GM23338 (cell line): Measurements from ENCODE around the gene ZNF536. TPM values are rescaled to one million over a fixed set of nuclear protein-coding genes. Genes with fewer than 3 reads are reported as not detected.

ENCODE experiments used
- ATAC-seq: fragments of 200-7000 bp; cut with Tn5 transposase; 3 replicates; pipeline ENCODE4 v1.9.1; 2020
- DNase-seq: peaks from one replicate; pipeline ENCODE4 v3.0.0-alpha.2; 2015; ENCODE audit warnings: low spot score
- H2AFZ ChIP-seq: fragments of 200-600 bp; sonication (generic); 2 replicates; pipeline ENCODE4 v1.8.0; 2016; ENCODE audit warnings: antibody characterized with exemption, mild to moderate bottlenecking, moderate library complexity
- H3F3A ChIP-seq: fragments of 200-600 bp; sonication (generic); replicated peaks from 2 replicates; pipeline ENCODE4 v1.8.0; 2017; ENCODE audit warnings: antibody characterized with exemption, mixed run types, low read depth
- H3K27ac ChIP-seq: fragments of 200-600 bp; sonication (generic); 2 replicates; pipeline ENCODE4 v1.6.1; 2016; ENCODE audit warnings: low read depth
- H3K27me3 ChIP-seq: fragments of 200-600 bp; sonication (generic); 2 replicates; pipeline ENCODE4 v1.8.0; 2016; ENCODE audit warnings: mild to moderate bottlenecking, mixed run types, moderate library complexity; ENCODE audit not compliant: insufficient read depth
- H3K36me3 ChIP-seq: fragments of 200-600 bp; sonication (generic); 2 replicates; pipeline ENCODE4 v1.8.0; 2016; ENCODE audit warnings: mild to moderate bottlenecking; ENCODE audit not compliant: insufficient read depth
- H3K4me1 ChIP-seq: fragments of 200-600 bp; sonication (generic); 2 replicates; pipeline ENCODE4 v1.8.0; 2016; ENCODE audit warnings: mild to moderate bottlenecking, moderate library complexity; ENCODE audit not compliant: insufficient read depth
- H3K4me2 ChIP-seq: fragments of 200-600 bp; sonication (generic); 2 replicates; pipeline ENCODE4 v1.7.1; 2017; ENCODE audit warnings: mixed run types
- H3K4me3 ChIP-seq: fragments of 200-600 bp; sonication (generic); 2 replicates; pipeline ENCODE4 v1.6.1; 2016; ENCODE audit warnings: mixed run types
- H3K79me2 ChIP-seq: fragments of 200-600 bp; sonication (generic); replicated peaks from 2 replicates; pipeline ENCODE4 v1.8.0; 2017; ENCODE audit warnings: mild to moderate bottlenecking; ENCODE audit not compliant: insufficient read depth
- H3K9me2 ChIP-seq: fragments of 200-600 bp; sonication (generic); 2 replicates; pipeline ENCODE4 v1.8.0; 2017; ENCODE audit not compliant: insufficient read depth
- H4K20me1 ChIP-seq: fragments of 200-600 bp; sonication (generic); replicated peaks from 2 replicates; pipeline ENCODE4 v1.8.0; 2017; ENCODE audit warnings: mild to moderate bottlenecking; ENCODE audit not compliant: insufficient read depth
- H3K27ac Mint-ChIP-seq: 2 replicates; pipeline ENCODE4 v1.8.0; 2020; ENCODE audit warnings: inconsistent platforms, mild to moderate bottlenecking, moderate library complexity, mixed read lengths
- H3K27me3 Mint-ChIP-seq: 3 replicates; pipeline ENCODE4 v1.8.0; 2022; ENCODE audit warnings: low read depth, mild to moderate bottlenecking, moderate library complexity, mixed read lengths, inconsistent platforms; ENCODE audit not compliant: insufficient read depth, poor library complexity
- H3K36me3 Mint-ChIP-seq: 3 replicates; pipeline ENCODE4 v1.8.0; 2021; ENCODE audit warnings: low read depth, mild to moderate bottlenecking, inconsistent platforms, moderate library complexity, mixed read lengths
- H3K4me1 Mint-ChIP-seq: 3 replicates; pipeline ENCODE4 v1.8.0; 2020; ENCODE audit warnings: mild to moderate bottlenecking, inconsistent platforms, mixed read lengths
- H3K4me3 Mint-ChIP-seq: 3 replicates; pipeline ENCODE4 v1.8.0; 2021; ENCODE audit warnings: moderate library complexity, mild to moderate bottlenecking, inconsistent platforms, mixed read lengths
- H3K9me3 Mint-ChIP-seq: 3 replicates; pipeline ENCODE4 v1.8.0; 2020; ENCODE audit warnings: moderate library complexity, mild to moderate bottlenecking, inconsistent platforms, mixed read lengths
- CREB1 ChIP-seq: fragments of 250-450 bp; sonication (Bioruptor Pico); IDR thresholded peaks from 2 replicates; pipeline ENCODE4 v1.5.0; 2020; ENCODE audit warnings: low read depth, mild to moderate bottlenecking, moderate library complexity
- CTCF ChIP-seq, 2 experiments: fragments of 200-600 bp in 1 of 2; sonication (generic) in 1 of 2; conservative IDR thresholded peaks; 2 replicates each; pipeline versions ENCODE4 v1.5.1 to v1.6.1; 2016 to 2017; ENCODE audit warnings: antibody characterized with exemption in 2 of 2, low read depth in 2 of 2, mild to moderate bottlenecking in 2 of 2, moderate library complexity in 1 of 2
- ETS1 ChIP-seq: IDR thresholded peaks from 2 replicates; pipeline ENCODE4 v1.6.1; 2016; ENCODE audit warnings: antibody characterized with exemption
- EZH2 ChIP-seq: fragments of 200-600 bp; sonication (generic); IDR thresholded peaks from one replicate; pipeline ENCODE4 v1.8.0; 2017; ENCODE audit warnings: antibody characterized with exemption, mild to moderate bottlenecking, low read depth; ENCODE audit not compliant: unreplicated experiment
- EZH2phosphoT487 ChIP-seq: fragments of 200-600 bp; sonication (generic); IDR thresholded peaks from one replicate; pipeline ENCODE4 v1.8.1; 2018; ENCODE audit warnings: antibody characterized with exemption; ENCODE audit not compliant: unreplicated experiment
- JUNB ChIP-seq: IDR thresholded peaks from one replicate; pipeline ENCODE4 v1.6.1; 2016; ENCODE audit warnings: antibody characterized with exemption; ENCODE audit not compliant: unreplicated experiment
- NANOG ChIP-seq: IDR thresholded peaks from 2 replicates; pipeline ENCODE4 v1.6.1; 2016; ENCODE audit warnings: antibody characterized with exemption, borderline replicate concordance
- POLR2AphosphoS5 ChIP-seq: IDR thresholded peaks from 2 replicates; pipeline ENCODE4 v1.6.1; 2016; ENCODE audit warnings: antibody characterized with exemption, low read depth
- STAT1 ChIP-seq: IDR thresholded peaks from one replicate; pipeline ENCODE4 v1.6.1; 2016; ENCODE audit warnings: antibody characterized with exemption; ENCODE audit not compliant: unreplicated experiment
- ZNF114 ChIP-seq: fragments of 250-450 bp; sonication (Bioruptor Pico); IDR thresholded peaks from 2 replicates; pipeline ENCODE4 v1.5.0; 2020; ENCODE audit warnings: mild to moderate bottlenecking, moderate library complexity
- ZNF331 ChIP-seq: fragments of 250-450 bp; sonication (Bioruptor Pico); IDR thresholded peaks from 2 replicates; pipeline ENCODE4 v1.5.0; 2020; ENCODE audit warnings: low read depth, mild to moderate bottlenecking, moderate library complexity
- polyA plus RNA-seq: library from polyadenylated mRNA; unstranded; fragments of >200 nt; fragmentation: Nextera tagmentation; extraction: Ambion mirVana; gene quantifications from 2 replicates; pipeline ENCODE4 v1.2.1, GENCODE V29; 2016
- total RNA-seq: library from RNA; depleted of rRNA; stranded (reverse); fragments of >200 nt; shearing (Covaris generic); gene quantifications from 2 replicates; pipeline ENCODE4 v1.2.3, GENCODE V29; 2014
- TF ChIP-seq, protein P1 (sequence below): fragments of 250-450 bp; sonication (Bioruptor Pico); IDR thresholded peaks from 2 replicates; pipeline ENCODE4 v1.5.0; 2020; ENCODE audit warnings: mild to moderate bottlenecking, moderate library complexity
- TF ChIP-seq, protein P2 (sequence below): IDR thresholded peaks from one replicate; pipeline ENCODE4 v1.6.1; 2018; ENCODE audit warnings: antibody characterized with exemption; ENCODE audit not compliant: unreplicated experiment

The ZNF536 gene
- total and polyA plus RNA-seq, 2 experiments from 2014 or later = 0.07 TPM; not detected in 1

GRCh38 chr19:30327331-30327730 is 44.9 kb upstream of the ZNF536 start:
- H3K4me3 Mint-ChIP-seq = no peak overlapping the region
- no peaks in the 10 kb centered on the region; the same call in 2 of the 3 replicates for H3K9me3 Mint-ChIP-seq
- no peak overlapping the region for H3K27ac Mint-ChIP-seq
- Histone ChIP-seq H3K9me2 (peaks cover 15% of the 10 kb centered on the region), H2AFZ (no peak overlapping the region), H3K27me3 (no peaks in the 10 kb centered on the region), H3F3A (no peaks in the 10 kb centered on the region), H4K20me1 (no peaks in the 10 kb centered on the region), H3K36me3 (no peaks in the 10 kb centered on the region), H3K79me2 (no peaks in the 10 kb centered on the region), H3K4me2 (no peak overlapping the region), H3K4me3 (no peak overlapping the region), H3K27ac (no peak overlapping the region), H3K4me1 (no peaks in the 10 kb centered on the region)
- ATAC-seq (no peak), DNase-seq (no peak)
- H3K27me3 Mint-ChIP-seq = peaks cover 3% of the 10 kb centered on the region
- H3K4me1 Mint-ChIP-seq = no peaks in the 10 kb centered on the region; the same call in 2 of the 3 replicates
- no peaks in the 10 kb centered on the region; the same call in 2 of the 3 replicates for H3K36me3 Mint-ChIP-seq
- no peak for TF ChIP-seq NANOG
- TF ChIP-seq JUNB = no peak
- TF ChIP-seq, protein P1, sequence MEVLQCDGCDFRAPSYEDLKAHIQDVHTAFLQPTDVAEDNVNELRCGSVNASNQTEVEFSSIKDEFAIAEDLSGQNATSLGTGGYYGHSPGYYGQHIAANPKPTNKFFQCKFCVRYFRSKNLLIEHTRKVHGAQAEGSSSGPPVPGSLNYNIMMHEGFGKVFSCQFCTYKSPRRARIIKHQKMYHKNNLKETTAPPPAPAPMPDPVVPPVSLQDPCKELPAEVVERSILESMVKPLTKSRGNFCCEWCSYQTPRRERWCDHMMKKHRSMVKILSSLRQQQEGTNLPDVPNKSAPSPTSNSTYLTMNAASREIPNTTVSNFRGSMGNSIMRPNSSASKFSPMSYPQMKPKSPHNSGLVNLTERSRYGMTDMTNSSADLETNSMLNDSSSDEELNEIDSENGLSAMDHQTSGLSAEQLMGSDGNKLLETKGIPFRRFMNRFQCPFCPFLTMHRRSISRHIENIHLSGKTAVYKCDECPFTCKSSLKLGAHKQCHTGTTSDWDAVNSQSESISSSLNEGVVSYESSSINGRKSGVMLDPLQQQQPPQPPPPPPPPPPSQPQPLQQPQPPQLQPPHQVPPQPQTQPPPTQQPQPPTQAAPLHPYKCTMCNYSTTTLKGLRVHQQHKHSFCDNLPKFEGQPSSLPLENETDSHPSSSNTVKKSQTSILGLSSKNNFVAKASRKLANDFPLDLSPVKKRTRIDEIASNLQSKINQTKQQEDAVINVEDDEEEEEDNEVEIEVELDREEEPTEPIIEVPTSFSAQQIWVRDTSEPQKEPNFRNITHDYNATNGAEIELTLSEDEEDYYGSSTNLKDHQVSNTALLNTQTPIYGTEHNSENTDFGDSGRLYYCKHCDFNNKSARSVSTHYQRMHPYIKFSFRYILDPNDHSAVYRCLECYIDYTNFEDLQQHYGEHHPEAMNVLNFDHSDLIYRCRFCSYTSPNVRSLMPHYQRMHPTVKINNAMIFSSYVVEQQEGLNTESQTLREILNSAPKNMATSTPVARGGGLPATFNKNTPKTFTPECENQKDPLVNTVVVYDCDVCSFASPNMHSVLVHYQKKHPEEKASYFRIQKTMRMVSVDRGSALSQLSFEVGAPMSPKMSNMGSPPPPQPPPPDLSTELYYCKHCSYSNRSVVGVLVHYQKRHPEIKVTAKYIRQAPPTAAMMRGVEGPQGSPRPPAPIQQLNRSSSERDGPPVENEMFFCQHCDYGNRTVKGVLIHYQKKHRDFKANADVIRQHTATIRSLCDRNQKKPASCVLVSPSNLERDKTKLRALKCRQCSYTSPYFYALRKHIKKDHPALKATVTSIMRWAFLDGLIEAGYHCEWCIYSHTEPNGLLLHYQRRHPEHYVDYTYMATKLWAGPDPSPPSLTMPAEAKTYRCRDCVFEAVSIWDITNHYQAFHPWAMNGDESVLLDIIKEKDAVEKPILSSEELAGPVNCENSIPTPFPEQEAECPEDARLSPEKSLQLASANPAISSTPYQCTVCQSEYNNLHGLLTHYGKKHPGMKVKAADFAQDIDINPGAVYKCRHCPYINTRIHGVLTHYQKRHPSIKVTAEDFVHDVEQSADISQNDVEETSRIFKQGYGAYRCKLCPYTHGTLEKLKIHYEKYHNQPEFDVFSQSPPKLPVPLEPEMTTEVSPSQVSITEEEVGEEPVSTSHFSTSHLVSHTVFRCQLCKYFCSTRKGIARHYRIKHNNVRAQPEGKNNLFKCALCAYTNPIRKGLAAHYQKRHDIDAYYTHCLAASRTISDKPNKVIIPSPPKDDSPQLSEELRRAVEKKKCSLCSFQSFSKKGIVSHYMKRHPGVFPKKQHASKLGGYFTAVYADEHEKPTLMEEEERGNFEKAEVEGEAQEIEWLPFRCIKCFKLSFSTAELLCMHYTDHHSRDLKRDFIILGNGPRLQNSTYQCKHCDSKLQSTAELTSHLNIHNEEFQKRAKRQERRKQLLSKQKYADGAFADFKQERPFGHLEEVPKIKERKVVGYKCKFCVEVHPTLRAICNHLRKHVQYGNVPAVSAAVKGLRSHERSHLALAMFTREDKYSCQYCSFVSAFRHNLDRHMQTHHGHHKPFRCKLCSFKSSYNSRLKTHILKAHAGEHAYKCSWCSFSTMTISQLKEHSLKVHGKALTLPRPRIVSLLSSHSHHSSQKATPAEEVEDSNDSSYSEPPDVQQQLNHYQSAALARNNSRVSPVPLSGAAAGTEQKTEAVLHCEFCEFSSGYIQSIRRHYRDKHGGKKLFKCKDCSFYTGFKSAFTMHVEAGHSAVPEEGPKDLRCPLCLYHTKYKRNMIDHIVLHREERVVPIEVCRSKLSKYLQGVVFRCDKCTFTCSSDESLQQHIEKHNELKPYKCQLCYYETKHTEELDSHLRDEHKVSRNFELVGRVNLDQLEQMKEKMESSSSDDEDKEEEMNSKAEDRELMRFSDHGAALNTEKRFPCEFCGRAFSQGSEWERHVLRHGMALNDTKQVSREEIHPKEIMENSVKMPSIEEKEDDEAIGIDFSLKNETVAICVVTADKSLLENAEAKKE (CRISPR knock-in tag) = no peak
- no peak for TF ChIP-seq CTCF (conservative IDR thresholded peaks at IDR 0.05; ENCODE audit: low read depth in 2 of 2)
- TF ChIP-seq POLR2AphosphoS5 = no peak
- TF ChIP-seq STAT1 = no peak
- no peak for TF ChIP-seq EZH2
- TF ChIP-seq, protein P2, sequence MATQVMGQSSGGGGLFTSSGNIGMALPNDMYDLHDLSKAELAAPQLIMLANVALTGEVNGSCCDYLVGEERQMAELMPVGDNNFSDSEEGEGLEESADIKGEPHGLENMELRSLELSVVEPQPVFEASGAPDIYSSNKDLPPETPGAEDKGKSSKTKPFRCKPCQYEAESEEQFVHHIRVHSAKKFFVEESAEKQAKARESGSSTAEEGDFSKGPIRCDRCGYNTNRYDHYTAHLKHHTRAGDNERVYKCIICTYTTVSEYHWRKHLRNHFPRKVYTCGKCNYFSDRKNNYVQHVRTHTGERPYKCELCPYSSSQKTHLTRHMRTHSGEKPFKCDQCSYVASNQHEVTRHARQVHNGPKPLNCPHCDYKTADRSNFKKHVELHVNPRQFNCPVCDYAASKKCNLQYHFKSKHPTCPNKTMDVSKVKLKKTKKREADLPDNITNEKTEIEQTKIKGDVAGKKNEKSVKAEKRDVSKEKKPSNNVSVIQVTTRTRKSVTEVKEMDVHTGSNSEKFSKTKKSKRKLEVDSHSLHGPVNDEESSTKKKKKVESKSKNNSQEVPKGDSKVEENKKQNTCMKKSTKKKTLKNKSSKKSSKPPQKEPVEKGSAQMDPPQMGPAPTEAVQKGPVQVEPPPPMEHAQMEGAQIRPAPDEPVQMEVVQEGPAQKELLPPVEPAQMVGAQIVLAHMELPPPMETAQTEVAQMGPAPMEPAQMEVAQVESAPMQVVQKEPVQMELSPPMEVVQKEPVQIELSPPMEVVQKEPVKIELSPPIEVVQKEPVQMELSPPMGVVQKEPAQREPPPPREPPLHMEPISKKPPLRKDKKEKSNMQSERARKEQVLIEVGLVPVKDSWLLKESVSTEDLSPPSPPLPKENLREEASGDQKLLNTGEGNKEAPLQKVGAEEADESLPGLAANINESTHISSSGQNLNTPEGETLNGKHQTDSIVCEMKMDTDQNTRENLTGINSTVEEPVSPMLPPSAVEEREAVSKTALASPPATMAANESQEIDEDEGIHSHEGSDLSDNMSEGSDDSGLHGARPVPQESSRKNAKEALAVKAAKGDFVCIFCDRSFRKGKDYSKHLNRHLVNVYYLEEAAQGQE = no peak
- TF ChIP-seq ZNF331 (CRISPR knock-in tag) = no peak
- no peak for TF ChIP-seq ETS1
- TF ChIP-seq EZH2phosphoT487 = no peak
- no peak for TF ChIP-seq CREB1 (CRISPR knock-in tag)
- no peak for TF ChIP-seq ZNF114 (CRISPR knock-in tag)
